ENCODE results near the gene TAF11L10.
"Not testable (repeated sequence)": the region's sequence is repeated elsewhere in the genome, so short reads cannot be mapped to it uniquely, and the experiment has no call there.

Gene TAF11L10

DNA sequence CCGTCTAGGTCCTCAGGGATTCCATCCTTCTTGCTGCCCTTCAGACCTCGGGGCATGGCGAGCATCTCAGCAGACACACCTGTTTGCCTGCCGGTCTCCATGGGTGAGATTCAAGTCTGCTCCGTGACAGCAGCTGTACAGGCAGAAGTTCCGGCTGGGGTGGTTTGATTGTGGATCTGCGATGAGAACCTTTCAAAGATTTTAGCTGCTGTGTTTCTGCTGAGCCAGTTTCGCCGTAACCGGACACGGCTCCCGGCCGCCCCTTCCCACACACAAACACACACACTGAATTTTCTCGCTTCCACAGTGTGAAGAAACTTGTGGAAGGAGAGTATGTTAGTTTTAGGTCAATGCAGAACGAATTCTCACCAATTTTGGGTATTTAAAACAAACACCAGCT, at the start of gene TAF11L10:
TSS of gene TAF11L10 (minus strand) at position 101 of the 400 bp plus-strand sequence.
- not testable (repeated sequence) for H3K4me1 ChIP-seq (ENCODE audit: control insufficient read depth, insufficient read depth, low read length); H3K4me3 ChIP-seq (ENCODE audit: low read length); H3K27me3 ChIP-seq (ENCODE audit: control insufficient read depth, insufficient read depth, low read length)

GRCh38 chr5:17634160-17634559, 36.5 kb upstream of the TAF11L10 start, which contains the start of gene TAF11L14:
TSS of gene TAF11L14 (plus strand) at chr5:17634460.
- H3K9ac ChIP-seq (ENCODE audit: low read length), result no peak within 1 kb of the TSS
- H3K4me3 ChIP-seq (ENCODE audit: low read length), result no peak within 1 kb of the TSS
- H3K27ac ChIP-seq (ENCODE audit: low read depth, low read length), result no peak within 1 kb of the TSS
- no peaks in the 10 kb centered on the region for H3K36me3 ChIP-seq (ENCODE audit: control insufficient read depth, insufficient read depth, low read length)
- H3K27me3 ChIP-seq (ENCODE audit: control insufficient read depth, insufficient read depth, low read length), result no peaks in the 10 kb centered on the region
- H3K4me1 ChIP-seq (ENCODE audit: control insufficient read depth, insufficient read depth, low read length), result no peaks in the 10 kb centered on the region

More for the DNA sequence above, at the start of gene TAF11L10:
- H3K9ac ChIP-seq (ENCODE audit: low read length); H3K36me3 ChIP-seq (ENCODE audit: control insufficient read depth, insufficient read depth, low read length); H3K27ac ChIP-seq (ENCODE audit: low read depth, low read length): not testable (repeated sequence)

GRCh38 chr5:17631788-17632187, 34.2 kb upstream of the TAF11L10 start, which contains the start of gene TAF11L13:
TSS of gene TAF11L13 (plus strand) at chr5:17632088.
- not testable (repeated sequence) for H3K36me3 ChIP-seq (ENCODE audit: control insufficient read depth, insufficient read depth, low read length); H3K4me1 ChIP-seq (ENCODE audit: control insufficient read depth, insufficient read depth, low read length); H3K27me3 ChIP-seq (ENCODE audit: control insufficient read depth, insufficient read depth, low read length); H3K4me3 ChIP-seq (ENCODE audit: low read length); H3K9ac ChIP-seq (ENCODE audit: low read length); H3K27ac ChIP-seq (ENCODE audit: low read depth, low read length)

DNA sequence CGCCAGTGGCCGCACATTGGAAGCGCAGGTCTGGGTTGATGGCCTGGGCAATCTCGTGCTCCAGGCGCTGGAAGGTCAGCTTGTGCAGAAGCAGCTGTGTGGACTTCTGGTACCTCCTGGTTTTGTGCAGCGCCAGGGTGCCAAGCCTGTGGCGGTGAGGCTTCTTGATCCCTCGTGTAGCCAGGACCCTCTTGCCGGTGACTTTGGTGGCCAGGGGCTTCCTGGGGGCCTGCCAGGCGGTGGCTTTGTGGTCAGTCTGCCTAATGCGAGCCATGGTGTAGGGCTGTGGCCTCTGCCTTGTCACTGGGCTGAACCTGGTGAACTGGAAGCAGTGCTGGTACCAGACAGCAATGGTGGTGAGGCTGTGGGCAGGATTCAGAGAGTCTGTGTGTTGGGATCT, 28.1 kb upstream of the TAF11L10 start:
- Histone ChIP-seq H3K4me1 (ENCODE audit: control insufficient read depth, insufficient read depth, low read length) (no peaks in the 10 kb centered on the region), H3K9ac (ENCODE audit: low read length) (no peak overlapping the region), H3K36me3 (ENCODE audit: control insufficient read depth, insufficient read depth, low read length) (no peaks in the 10 kb centered on the region), H3K4me3 (ENCODE audit: low read length) (no peak overlapping the region), H3K27ac (ENCODE audit: low read depth, low read length) (no peak overlapping the region), H3K27me3 (ENCODE audit: control insufficient read depth, insufficient read depth, low read length) (no peaks in the 10 kb centered on the region)

GRCh38 chr5:17620627-17621026, 23.0 kb upstream of the TAF11L10 start:
- H3K4me1 ChIP-seq (ENCODE audit: control insufficient read depth, insufficient read depth, low read length), result no peaks in the 10 kb centered on the region
- no peaks in the 10 kb centered on the region for H3K27me3 ChIP-seq (ENCODE audit: control insufficient read depth, insufficient read depth, low read length)
- H3K4me3 ChIP-seq (ENCODE audit: low read length), result no peak overlapping the region
- H3K9ac ChIP-seq (ENCODE audit: low read length), result no peak overlapping the region
- H3K27ac ChIP-seq (ENCODE audit: low read depth, low read length), result no peak overlapping the region
- no peaks in the 10 kb centered on the region for H3K36me3 ChIP-seq (ENCODE audit: control insufficient read depth, insufficient read depth, low read length)

- H3K4me1 ChIP-seq (ENCODE audit: control insufficient read depth, insufficient read depth, low read length), result no peaks in the 10 kb centered on the region
- H3K27me3 ChIP-seq (ENCODE audit: control insufficient read depth, insufficient read depth, low read length), result no peaks in the 10 kb centered on the region
- H3K9ac ChIP-seq (ENCODE audit: low read length), result no peak overlapping the region
- H3K27ac ChIP-seq (ENCODE audit: low read depth, low read length), result no peak overlapping the region
- H3K36me3 ChIP-seq (ENCODE audit: control insufficient read depth, insufficient read depth, low read length), result no peaks in the 10 kb centered on the region
- no peak overlapping the region for H3K4me3 ChIP-seq (ENCODE audit: low read length)
Observed at GRCh38 chr5:17619354-17619753, 21.7 kb upstream of the TAF11L10 start.

GRCh38 chr5:17614872-17615605, 17.4 kb upstream of the TAF11L10 start:
- Histone ChIP-seq H3K36me3 (ENCODE audit: control insufficient read depth, insufficient read depth, low read length) (no peaks in the 10 kb centered on the region), H3K27ac (ENCODE audit: low read depth, low read length) (no peak overlapping the region), H3K4me3 (ENCODE audit: low read length) (no peak overlapping the region), H3K4me1 (ENCODE audit: control insufficient read depth, insufficient read depth, low read length) (no peaks in the 10 kb centered on the region), H3K27me3 (ENCODE audit: control insufficient read depth, insufficient read depth, low read length) (no peaks in the 10 kb centered on the region), H3K9ac (ENCODE audit: low read length) (no peak overlapping the region)

DNA sequence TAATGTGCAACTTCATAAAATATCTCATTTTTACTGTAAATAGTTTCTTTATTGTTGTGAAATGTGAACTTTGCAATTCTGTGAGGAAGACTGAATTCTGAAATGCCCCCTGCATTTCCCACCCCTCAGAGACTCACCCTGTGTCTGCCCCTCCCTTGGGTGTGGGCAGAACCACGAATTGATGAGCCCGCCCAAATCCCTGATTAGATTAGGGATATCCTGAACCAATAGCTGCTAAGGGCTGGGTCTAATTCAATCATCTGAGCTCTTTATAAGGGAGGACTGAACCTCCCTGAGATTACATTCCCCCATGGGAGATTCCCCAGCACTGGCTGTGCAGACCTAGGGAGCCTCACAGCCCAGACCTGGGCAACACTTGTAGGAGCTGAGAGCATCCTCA, 12.5 kb upstream of the TAF11L10 start, which contains the start of gene TAF11L12:
TSS of gene TAF11L12 (plus strand) at position 301 of the 400 bp plus-strand sequence.
- not testable (repeated sequence) for H3K27ac ChIP-seq (ENCODE audit: low read depth, low read length); H3K4me3 ChIP-seq (ENCODE audit: low read length); H3K36me3 ChIP-seq (ENCODE audit: control insufficient read depth, insufficient read depth, low read length); H3K9ac ChIP-seq (ENCODE audit: low read length); H3K27me3 ChIP-seq (ENCODE audit: control insufficient read depth, insufficient read depth, low read length); H3K4me1 ChIP-seq (ENCODE audit: control insufficient read depth, insufficient read depth, low read length)

DNA sequence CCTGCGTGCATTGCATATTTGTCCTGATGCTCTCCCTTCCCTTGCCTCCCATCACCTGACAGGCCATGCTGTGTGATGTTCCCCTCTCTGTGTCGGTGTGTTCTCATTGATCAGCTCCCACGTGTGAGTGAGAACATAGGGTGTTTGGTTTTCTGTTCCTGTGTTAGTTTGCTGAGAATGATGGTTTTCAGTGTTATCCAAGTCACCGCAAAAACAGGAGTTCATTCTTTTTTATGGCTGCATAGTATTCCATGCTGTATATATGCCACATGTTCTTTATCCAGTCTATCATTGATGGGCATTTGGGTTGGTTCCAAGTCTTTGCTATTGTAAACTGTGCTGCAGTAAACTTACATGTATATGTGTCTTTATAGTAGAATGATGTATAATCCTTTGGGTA, 9.8 kb upstream of the TAF11L10 start:
- not testable (repeated sequence) for H3K27ac ChIP-seq (ENCODE audit: low read depth, low read length); H3K4me1 ChIP-seq (ENCODE audit: control insufficient read depth, insufficient read depth, low read length); H3K27me3 ChIP-seq (ENCODE audit: control insufficient read depth, insufficient read depth, low read length); H3K9ac ChIP-seq (ENCODE audit: low read length); H3K36me3 ChIP-seq (ENCODE audit: control insufficient read depth, insufficient read depth, low read length); H3K4me3 ChIP-seq (ENCODE audit: low read length)

DNA sequence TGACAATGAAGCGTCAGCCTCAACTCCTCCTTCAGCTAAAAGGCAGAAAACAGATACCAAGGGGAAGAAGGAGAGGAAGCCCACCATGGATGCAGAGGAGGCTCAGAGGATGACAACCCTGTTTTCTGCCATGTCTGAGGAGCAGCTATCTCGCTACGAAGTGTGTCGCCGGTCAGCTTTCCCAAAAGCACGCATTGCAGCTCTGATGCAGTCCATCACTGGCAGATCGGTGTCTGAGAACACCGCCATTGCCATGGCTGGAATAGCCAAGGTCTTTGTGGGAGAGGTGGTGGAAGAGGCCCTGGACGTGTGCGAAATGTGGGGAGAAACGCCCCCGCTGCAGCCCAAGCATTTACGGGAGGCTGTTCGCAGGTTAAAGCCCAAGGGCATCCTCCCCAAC, 7.3 kb upstream of the TAF11L10 start:
- H3K4me3 ChIP-seq (ENCODE audit: low read length), result no peak overlapping the region
- no peak overlapping the region for H3K27ac ChIP-seq (ENCODE audit: low read depth, low read length)
- H3K9ac ChIP-seq (ENCODE audit: low read length), result no peak overlapping the region
- no peaks in the 10 kb centered on the region for H3K27me3 ChIP-seq (ENCODE audit: control insufficient read depth, insufficient read depth, low read length)
- no peaks in the 10 kb centered on the region for H3K4me1 ChIP-seq (ENCODE audit: control insufficient read depth, insufficient read depth, low read length)
- no peaks in the 10 kb centered on the region for H3K36me3 ChIP-seq (ENCODE audit: control insufficient read depth, insufficient read depth, low read length)

DNA sequence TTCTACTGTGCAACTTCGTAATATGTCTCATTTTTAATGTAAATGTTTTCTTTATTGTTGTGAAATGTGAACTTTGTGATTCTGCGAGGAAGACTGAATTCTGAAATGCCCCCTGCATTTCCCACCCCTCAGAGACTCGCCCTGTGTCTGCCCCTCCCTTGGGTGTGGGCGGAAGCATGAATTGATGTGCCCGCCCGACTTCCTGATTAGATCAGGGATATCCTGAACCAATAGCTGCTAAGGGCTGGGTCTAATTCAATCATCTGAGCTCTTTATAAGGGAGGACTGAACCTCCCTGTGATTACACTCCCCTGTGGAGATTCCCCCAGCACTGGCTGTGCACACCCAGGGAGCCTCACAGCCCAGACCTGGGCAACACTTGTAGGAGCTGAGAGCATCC, 6.3 kb upstream of the TAF11L10 start, which contains the start of gene TAF11L11:
TSS of gene TAF11L11 (plus strand) at position 304 of the 400 bp plus-strand sequence.
- not testable (repeated sequence) for H3K27me3 ChIP-seq (ENCODE audit: control insufficient read depth, insufficient read depth, low read length); H3K4me3 ChIP-seq (ENCODE audit: low read length); H3K9ac ChIP-seq (ENCODE audit: low read length); H3K36me3 ChIP-seq (ENCODE audit: control insufficient read depth, insufficient read depth, low read length); H3K4me1 ChIP-seq (ENCODE audit: control insufficient read depth, insufficient read depth, low read length); H3K27ac ChIP-seq (ENCODE audit: low read depth, low read length)

- H3K36me3 ChIP-seq (ENCODE audit: control insufficient read depth, insufficient read depth, low read length); H3K4me1 ChIP-seq (ENCODE audit: control insufficient read depth, insufficient read depth, low read length); H3K27me3 ChIP-seq (ENCODE audit: control insufficient read depth, insufficient read depth, low read length): not testable (repeated sequence)
Observed at GRCh38 chr5:17594255-17594654, 3.4 kb downstream of the TAF11L10 start, which contains the start of gene TAF11L9. TSS of gene TAF11L9 (minus strand) at chr5:17594394.

GRCh38 chr5:17590860-17591259, 6.8 kb downstream of the TAF11L10 start, which contains the start of gene TAF11L8:
TSS of gene TAF11L8 (minus strand) at chr5:17590960.
- H3K4me1 ChIP-seq (ENCODE audit: control insufficient read depth, insufficient read depth, low read length); H3K4me3 ChIP-seq (ENCODE audit: low read length); H3K36me3 ChIP-seq (ENCODE audit: control insufficient read depth, insufficient read depth, low read length); H3K27me3 ChIP-seq (ENCODE audit: control insufficient read depth, insufficient read depth, low read length); H3K9ac ChIP-seq (ENCODE audit: low read length); H3K27ac ChIP-seq (ENCODE audit: low read depth, low read length): not testable (repeated sequence)

More at GRCh38 chr5:17594255-17594654, 3.4 kb downstream of the TAF11L10 start, which contains the start of gene TAF11L9:
- not testable (repeated sequence) for H3K4me3 ChIP-seq (ENCODE audit: low read length); H3K27ac ChIP-seq (ENCODE audit: low read depth, low read length); H3K9ac ChIP-seq (ENCODE audit: low read length)

Measured in rectal smooth muscle tissue (tissue), 1 donor.